ENCODE measurements around the gene MXRA7.

MXRA7 gene

GRCh38 chr17:76710863-76711611 is at the start of gene MXRA7:
Gene MXRA7, minus strand, starts transcription at chr17:76710965. Its CDS starts 19 bp downstream, at chr17:76710946.
- Histone ChIP-seq H3K36me3 (ENCODE audit: control insufficient read depth in 1 of 2, insufficient read depth in 2 of 2, low read length in 2 of 2) (peaks cover 2 to 27% of the 10 kb centered on the region in 2 donors), H3K9ac (ENCODE audit: low read depth in 1 of 2, low read length in 2 of 2) (peak within 1 kb of the TSS; percentile 64 to 70), H3K4me3 (ENCODE audit: low read depth in 1 of 2, low read length in 2 of 2) (peak within 1 kb of the TSS; percentile 62 to 66), H3K4me1 (ENCODE audit: control insufficient read depth in 1 of 2, insufficient read depth in 2 of 2, low read length in 2 of 2) (peaks cover 21 to 23% of the 10 kb centered on the region in 2 donors), H3K9me3 (ENCODE audit: control insufficient read depth in 1 of 2, low read length in 2 of 2) (no peaks in the 10 kb centered on the region), H3K27ac (ENCODE audit: low read depth, low read length) (peak within 1 kb of the TSS; percentile 86), H3K27me3 (ENCODE audit: control insufficient read depth in 1 of 2, insufficient read depth in 2 of 2, low read length in 2 of 2) (no peaks in the 10 kb centered on the region)

- Histone ChIP-seq H3K4me3 (ENCODE audit: low read depth in 1 of 2, low read length in 2 of 2) (no peak overlapping the region), H3K27ac (ENCODE audit: low read depth, low read length) (no peak overlapping the region), H3K36me3 (ENCODE audit: control insufficient read depth in 1 of 2, insufficient read depth in 2 of 2, low read length in 2 of 2) (peaks cover 0 to 15% of the 10 kb centered on the region in 2 donors)
Observed at GRCh38 chr17:76758570-76758969, 47.8 kb upstream of the MXRA7 start.

GRCh38 chr17:76757256-76757655 is 46.5 kb upstream of the MXRA7 start:
- Histone ChIP-seq H3K4me1 (ENCODE audit: control insufficient read depth in 1 of 2, insufficient read depth in 2 of 2, low read length in 2 of 2) (no peaks in the 10 kb centered on the region), H3K27ac (ENCODE audit: low read depth, low read length) (no peak overlapping the region), H3K4me3 (ENCODE audit: low read depth in 1 of 2, low read length in 2 of 2) (no peak overlapping the region), H3K36me3 (ENCODE audit: control insufficient read depth in 1 of 2, insufficient read depth in 2 of 2, low read length in 2 of 2) (peaks cover 0 to 15% of the 10 kb centered on the region in 2 donors), H3K9me3 (ENCODE audit: control insufficient read depth in 1 of 2, low read length in 2 of 2) (no peaks in the 10 kb centered on the region), H3K27me3 (ENCODE audit: control insufficient read depth in 1 of 2, insufficient read depth in 2 of 2, low read length in 2 of 2) (no peaks in the 10 kb centered on the region), H3K9ac (ENCODE audit: low read depth in 1 of 2, low read length in 2 of 2) (no peak overlapping the region)

More at GRCh38 chr17:76758570-76758969, 47.8 kb upstream of the MXRA7 start:
- H3K4me1 ChIP-seq (ENCODE audit: control insufficient read depth in 1 of 2, insufficient read depth in 2 of 2, low read length in 2 of 2): no peaks in the 10 kb centered on the region
- H3K27me3 ChIP-seq (ENCODE audit: control insufficient read depth in 1 of 2, insufficient read depth in 2 of 2, low read length in 2 of 2): no peaks in the 10 kb centered on the region
- no peaks in the 10 kb centered on the region for H3K9me3 ChIP-seq (ENCODE audit: control insufficient read depth in 1 of 2, low read length in 2 of 2)
- H3K9ac ChIP-seq (ENCODE audit: low read depth in 1 of 2, low read length in 2 of 2): no peak overlapping the region

- Histone ChIP-seq H3K36me3 (ENCODE audit: control insufficient read depth in 1 of 2, insufficient read depth in 2 of 2, low read length in 2 of 2) (peaks cover 0 to 20% of the 10 kb centered on the region in 2 donors), H3K4me1 (ENCODE audit: control insufficient read depth in 1 of 2, insufficient read depth in 2 of 2, low read length in 2 of 2) (no peaks in the 10 kb centered on the region), H3K4me3 (ENCODE audit: low read depth in 1 of 2, low read length in 2 of 2) (no peak overlapping the region), H3K9me3 (ENCODE audit: control insufficient read depth in 1 of 2, low read length in 2 of 2) (no peaks in the 10 kb centered on the region), H3K9ac (ENCODE audit: low read depth in 1 of 2, low read length in 2 of 2) (no peak overlapping the region), H3K27ac (ENCODE audit: low read depth, low read length) (no peak overlapping the region), H3K27me3 (ENCODE audit: control insufficient read depth in 1 of 2, insufficient read depth in 2 of 2, low read length in 2 of 2) (no peaks in the 10 kb centered on the region)
Observed at GRCh38 chr17:76755285-76755684, 44.5 kb upstream of the MXRA7 start.

GRCh38 chr17:76753061-76753961 is 42.5 kb upstream of the MXRA7 start:
- Histone ChIP-seq H3K36me3 (ENCODE audit: control insufficient read depth in 1 of 2, insufficient read depth in 2 of 2, low read length in 2 of 2) (peaks cover 0 to 20% of the 10 kb centered on the region in 2 donors), H3K4me1 (ENCODE audit: control insufficient read depth in 1 of 2, insufficient read depth in 2 of 2, low read length in 2 of 2) (no peaks in the 10 kb centered on the region), H3K27ac (ENCODE audit: low read depth, low read length) (no peak overlapping the region), H3K9me3 (ENCODE audit: control insufficient read depth in 1 of 2, low read length in 2 of 2) (no peaks in the 10 kb centered on the region), H3K4me3 (ENCODE audit: low read depth in 1 of 2, low read length in 2 of 2) (peak overlapping the region; percentile 14 to 41), H3K9ac (ENCODE audit: low read depth in 1 of 2, low read length in 2 of 2) (peak overlapping the region in 1 of 2 donors; percentile 28), H3K27me3 (ENCODE audit: control insufficient read depth in 1 of 2, insufficient read depth in 2 of 2, low read length in 2 of 2) (no peaks in the 10 kb centered on the region)

- no peaks in the 10 kb centered on the region for H3K4me1 ChIP-seq (ENCODE audit: control insufficient read depth in 1 of 2, insufficient read depth in 2 of 2, low read length in 2 of 2)
- H3K36me3 ChIP-seq (ENCODE audit: control insufficient read depth in 1 of 2, insufficient read depth in 2 of 2, low read length in 2 of 2): peaks cover 0 to 15% of the 10 kb centered on the region in 2 donors
- no peak overlapping the region for H3K9ac ChIP-seq (ENCODE audit: low read depth in 1 of 2, low read length in 2 of 2)
- no peak overlapping the region for H3K27ac ChIP-seq (ENCODE audit: low read depth, low read length)
- no peaks in the 10 kb centered on the region for H3K27me3 ChIP-seq (ENCODE audit: control insufficient read depth in 1 of 2, insufficient read depth in 2 of 2, low read length in 2 of 2)
- H3K4me3 ChIP-seq (ENCODE audit: low read depth in 1 of 2, low read length in 2 of 2): no peak overlapping the region
- H3K9me3 ChIP-seq (ENCODE audit: control insufficient read depth in 1 of 2, low read length in 2 of 2): no peaks in the 10 kb centered on the region
Observed at GRCh38 chr17:76752006-76752405, 41.2 kb upstream of the MXRA7 start.

GRCh38 chr17:76751416-76751993 is 40.7 kb upstream of the MXRA7 start:
- no peaks in the 10 kb centered on the region for H3K4me1 ChIP-seq (ENCODE audit: control insufficient read depth in 1 of 2, insufficient read depth in 2 of 2, low read length in 2 of 2)
- no peak overlapping the region for H3K4me3 ChIP-seq (ENCODE audit: low read depth in 1 of 2, low read length in 2 of 2)
- no peaks in the 10 kb centered on the region for H3K9me3 ChIP-seq (ENCODE audit: control insufficient read depth in 1 of 2, low read length in 2 of 2)
- no peak overlapping the region for H3K27ac ChIP-seq (ENCODE audit: low read depth, low read length)
- no peaks in the 10 kb centered on the region for H3K27me3 ChIP-seq (ENCODE audit: control insufficient read depth in 1 of 2, insufficient read depth in 2 of 2, low read length in 2 of 2)
- peaks cover 1 to 13% of the 10 kb centered on the region in 2 donors for H3K36me3 ChIP-seq (ENCODE audit: control insufficient read depth in 1 of 2, insufficient read depth in 2 of 2, low read length in 2 of 2)
- H3K9ac ChIP-seq (ENCODE audit: low read depth in 1 of 2, low read length in 2 of 2): no peak overlapping the region

GRCh38 chr17:76748657-76749056 is 37.9 kb upstream of the MXRA7 start:
- Histone ChIP-seq H3K27me3 (ENCODE audit: control insufficient read depth in 1 of 2, insufficient read depth in 2 of 2, low read length in 2 of 2) (no peaks in the 10 kb centered on the region), H3K27ac (ENCODE audit: low read depth, low read length) (no peak overlapping the region), H3K9ac (ENCODE audit: low read depth in 1 of 2, low read length in 2 of 2) (no peak overlapping the region), H3K4me1 (ENCODE audit: control insufficient read depth in 1 of 2, insufficient read depth in 2 of 2, low read length in 2 of 2) (no peaks in the 10 kb centered on the region), H3K4me3 (ENCODE audit: low read depth in 1 of 2, low read length in 2 of 2) (no peak overlapping the region), H3K36me3 (ENCODE audit: control insufficient read depth in 1 of 2, insufficient read depth in 2 of 2, low read length in 2 of 2) (peaks cover 13 to 32% of the 10 kb centered on the region in 2 donors), H3K9me3 (ENCODE audit: control insufficient read depth in 1 of 2, low read length in 2 of 2) (no peaks in the 10 kb centered on the region)

GRCh38 chr17:76747716-76748363 is 37.1 kb upstream of the MXRA7 start:
- Histone ChIP-seq H3K36me3 (ENCODE audit: control insufficient read depth in 1 of 2, insufficient read depth in 2 of 2, low read length in 2 of 2) (peaks cover 13 to 35% of the 10 kb centered on the region in 2 donors), H3K4me1 (ENCODE audit: control insufficient read depth in 1 of 2, insufficient read depth in 2 of 2, low read length in 2 of 2) (no peaks in the 10 kb centered on the region), H3K27me3 (ENCODE audit: control insufficient read depth in 1 of 2, insufficient read depth in 2 of 2, low read length in 2 of 2) (no peaks in the 10 kb centered on the region), H3K27ac (ENCODE audit: low read depth, low read length) (no peak overlapping the region), H3K9me3 (ENCODE audit: control insufficient read depth in 1 of 2, low read length in 2 of 2) (no peaks in the 10 kb centered on the region), H3K9ac (ENCODE audit: low read depth in 1 of 2, low read length in 2 of 2) (no peak overlapping the region), H3K4me3 (ENCODE audit: low read depth in 1 of 2, low read length in 2 of 2) (no peak overlapping the region)

Measured in duodenal mucosa (tissue), 2 donors.